H1 (cell line): ENCODE data around the gene TNF. TPM values are rescaled to one million over a fixed set of nuclear protein-coding genes. Genes with fewer than 3 reads are reported as not detected.

Experiments used
- CTCF ChIA-PET: fragments of 300-600 bp; sonication (Branson Sonifier 250); formaldehyde crosslinking; loops from one replicate; lab custom pipeline; 2021; ENCODE audit not compliant: partially characterized antibody; lab: Charles Lee
- POLR2A ChIA-PET: fragments of 300-600 bp; sonication (Branson Sonifier 250); formaldehyde crosslinking; loops from one replicate; lab custom pipeline; 2021; ENCODE audit warnings: inconsistent platforms; ENCODE audit not compliant: partially characterized antibody; lab: Charles Lee
- DNase-seq, 2 experiments: peaks; one replicate each; pipeline versions ENCODE4 v3.0.0 to v3.0.0-alpha.2; 2010 to 2022; ENCODE audit warnings: low spot score in 2 of 2, low read depth in 1 of 2, mixed read lengths in 1 of 2
- FAIRE-seq: peaks from 2 replicates; lab custom pipeline; 2011; peaks lifted over from hg19 to GRCh38; lab: Jason Lieb, UNC
- H2AFZ ChIP-seq: 2 replicates; pipeline ENCODE4 v1.8.1; 2012; ENCODE audit warnings: low read length, inconsistent platforms
- H2AK5ac ChIP-seq: 2 replicates; pipeline ENCODE4 v1.6.1; 2013; ENCODE audit warnings: low read depth, low read length
- H2BK120ac ChIP-seq: replicated peaks from 2 replicates; pipeline ENCODE3; 2013; ENCODE audit warnings: low read depth, low read length, inconsistent platforms
- H2BK12ac ChIP-seq: 2 replicates; pipeline ENCODE4 v1.6.1; 2013; ENCODE audit warnings: low read depth, low read length
- H2BK15ac ChIP-seq: 2 replicates; pipeline ENCODE4 v1.6.1; 2013; ENCODE audit warnings: low read length
- H2BK20ac ChIP-seq: 2 replicates; pipeline ENCODE4 v1.6.1; 2013; ENCODE audit warnings: low read length
- H2BK5ac ChIP-seq: 2 replicates; pipeline ENCODE4 v1.6.1; 2013; ENCODE audit warnings: low read depth, low read length
- H3K14ac ChIP-seq: 2 replicates; pipeline ENCODE4 v1.6.1; 2013; ENCODE audit warnings: inconsistent platforms; ENCODE audit not compliant: insufficient read length
- H3K18ac ChIP-seq: 2 replicates; pipeline ENCODE4 v1.6.1; 2013; ENCODE audit warnings: low read length; ENCODE audit errors: extremely low read depth
- H3K23ac ChIP-seq: 2 replicates; pipeline ENCODE4 v1.6.1; 2013; ENCODE audit warnings: inconsistent platforms; ENCODE audit not compliant: insufficient read length
- H3K23me2 ChIP-seq: 2 replicates; pipeline ENCODE4 v1.6.1; 2013; ENCODE audit warnings: low read depth, low read length
- H3K27ac ChIP-seq: 2 replicates; pipeline ENCODE4 v1.6.1; 2011; ENCODE audit warnings: low read depth, low read length, inconsistent platforms
- H3K27me3 ChIP-seq, 4 experiments: replicated peaks in 1 of 4; 1 replicate in 1 of 4; 2 replicates in 3 of 4; pipeline versions ENCODE4 v1.6.1 to v1.8.1; 2011 to 2013; ENCODE audit warnings: low read length in 3 of 4, mild to moderate bottlenecking in 3 of 4, inconsistent platforms in 2 of 4, mixed read lengths in 2 of 4, moderate library complexity in 1 of 4; ENCODE audit not compliant: control insufficient read depth in 3 of 4, insufficient read depth in 3 of 4; ENCODE audit errors: extremely low read depth in 1 of 4
- H3K36me3 ChIP-seq, 4 experiments: 2 replicates each; pipeline versions ENCODE4 v1.6.1 to v1.8.1; 2011 to 2013; ENCODE audit warnings: mild to moderate bottlenecking in 4 of 4, low read length in 3 of 4, moderate library complexity in 2 of 4, control low read depth in 1 of 4, inconsistent platforms in 1 of 4; ENCODE audit not compliant: insufficient read depth in 4 of 4, control insufficient read depth in 2 of 4
- H3K4ac ChIP-seq: replicated peaks from 2 replicates; pipeline ENCODE3; 2013; ENCODE audit warnings: low read length, low read depth, mixed read lengths, inconsistent platforms; ENCODE audit not compliant: insufficient read length
- H3K4me1 ChIP-seq, 4 experiments: replicated peaks in 1 of 4; 1 replicate in 1 of 4; 2 replicates in 3 of 4; pipeline versions ENCODE4 v1.6.1 to v1.8.1; 2011 to 2013; ENCODE audit warnings: low read length in 3 of 4, inconsistent platforms in 2 of 4, mixed read lengths in 1 of 4; ENCODE audit not compliant: insufficient read depth in 4 of 4, control insufficient read depth in 3 of 4
- H3K4me2 ChIP-seq, 2 experiments: 2 replicates each; pipeline versions ENCODE4 v1.6.1 to v1.8.1; 2011 to 2013; ENCODE audit warnings: low read depth in 2 of 2, low read length in 2 of 2, control low read depth in 1 of 2, inconsistent platforms in 1 of 2, mild to moderate bottlenecking in 1 of 2; ENCODE audit not compliant: insufficient read depth in 1 of 2
- H3K4me3 ChIP-seq, 4 experiments: fragments of 200-600, 300-600 bp in 1 of 4; sonication (generic), shearing (Covaris generic), sonication (Bioruptor Twin) in 1 of 4; 2 replicates each; pipeline versions ENCODE4 v1.5.1 to v1.8.1; 2011 to 2016; ENCODE audit warnings: low read length in 4 of 4, low read depth in 3 of 4, control low read depth in 2 of 4, inconsistent platforms in 2 of 4, mild to moderate bottlenecking in 2 of 4, mixed read lengths in 1 of 4, moderate library complexity in 1 of 4; ENCODE audit not compliant: insufficient read depth in 2 of 4; ENCODE audit errors: extremely low read depth in 1 of 4
- H3K56ac ChIP-seq: replicated peaks from 2 replicates; pipeline ENCODE3; 2013; ENCODE audit warnings: low read depth, mild to moderate bottlenecking, mixed read lengths, low read length, inconsistent platforms; ENCODE audit not compliant: insufficient read length
- H3K79me1 ChIP-seq: 2 replicates; pipeline ENCODE4 v1.6.1; 2013; ENCODE audit warnings: low read depth, low read length, control low read depth
- H3K79me2 ChIP-seq, 2 experiments: 2 replicates each; pipeline versions ENCODE4 v1.6.1 to v1.8.1; 2012 to 2013; ENCODE audit warnings: low read length in 2 of 2, mild to moderate bottlenecking in 2 of 2, inconsistent platforms in 1 of 2; ENCODE audit not compliant: insufficient read depth in 2 of 2, control insufficient read depth in 1 of 2
- H3K9ac ChIP-seq, 4 experiments: replicated peaks in 1 of 4; 1 replicate in 1 of 4; 2 replicates in 3 of 4; pipeline versions ENCODE4 v1.6.1 to v1.8.1; 2011 to 2013; ENCODE audit warnings: low read depth in 3 of 4, low read length in 3 of 4, control low read depth in 2 of 4, mild to moderate bottlenecking in 2 of 4, moderate library complexity in 2 of 4, inconsistent platforms in 1 of 4; ENCODE audit errors: extremely low read depth in 1 of 4
- H3K9me3 ChIP-seq, 2 experiments: 2 replicates each; pipeline versions ENCODE4 v1.6.1 to v1.8.1; 2012 to 2013; ENCODE audit warnings: mild to moderate bottlenecking in 2 of 2, moderate library complexity in 2 of 2, control low read depth in 1 of 2, inconsistent platforms in 1 of 2, low read depth in 1 of 2, low read length in 1 of 2, mixed read lengths in 1 of 2; ENCODE audit not compliant: insufficient read depth in 2 of 2
- H4K20me1 ChIP-seq, 2 experiments: replicated peaks in 1 of 2; 2 replicates each; pipeline versions ENCODE3 to v1.8.1; 2011 to 2013; ENCODE audit warnings: inconsistent platforms in 2 of 2, low read length in 2 of 2, mild to moderate bottlenecking in 1 of 2; ENCODE audit not compliant: insufficient read depth in 2 of 2, control insufficient read depth in 1 of 2
- H4K5ac ChIP-seq: 2 replicates; pipeline ENCODE4 v1.6.1; 2013; ENCODE audit warnings: low read length, low read depth, mixed read lengths, inconsistent platforms; ENCODE audit not compliant: insufficient read length
- H4K8ac ChIP-seq: 2 replicates; pipeline ENCODE4 v1.8.0; 2013; ENCODE audit warnings: mild to moderate bottlenecking, moderate library complexity, low read length, inconsistent platforms; ENCODE audit not compliant: insufficient read depth; ENCODE audit errors: extremely low read depth
- H4K91ac ChIP-seq: replicated peaks from 2 replicates; pipeline ENCODE3; 2013; ENCODE audit warnings: low read length, mixed read lengths, inconsistent platforms; ENCODE audit not compliant: insufficient read length
- HDAC6 ChIP-seq: IDR thresholded peaks from one replicate; pipeline ENCODE4 v1.7.1; 2012; ENCODE audit warnings: low read depth, mild to moderate bottlenecking, inconsistent platforms, low read length, moderate library complexity
- JUND ChIP-seq: IDR thresholded peaks from 2 replicates; pipeline ENCODE4 v1.6.1; 2011; ENCODE audit warnings: mild to moderate bottlenecking, improper control_type of control experiment, low read length
- KDM1A ChIP-seq: fragments of 200-600, 300-600 bp; sonication (generic); IDR thresholded peaks from 2 replicates; pipeline ENCODE4 v1.7.1; 2016; ENCODE audit warnings: mild to moderate bottlenecking, low read length, borderline replicate concordance
- KDM5A ChIP-seq: fragments of 200-600 bp; IDR thresholded peaks from 2 replicates; pipeline ENCODE4 v1.7.1; 2012; ENCODE audit warnings: mild to moderate bottlenecking, low read length, inconsistent platforms, mixed read lengths
- NRF1 ChIP-seq: IDR thresholded peaks from 2 replicates; pipeline ENCODE4 v1.6.1; 2011; ENCODE audit warnings: mild to moderate bottlenecking, low read depth, low read length, improper control_type of control experiment
- RAD21 ChIP-seq, 2 experiments: IDR thresholded peaks in 1 of 2; conservative IDR thresholded peaks in 1 of 2; 2 replicates each; pipeline ENCODE4 v1.6.1; 2011; ENCODE audit warnings: low read depth in 2 of 2, low read length in 2 of 2, improper control_type of control experiment in 1 of 2, inconsistent platforms in 1 of 2, mild to moderate bottlenecking in 1 of 2, moderate library complexity in 1 of 2
- SAP30 ChIP-seq: fragments of 300-600 bp; sonication (generic); IDR thresholded peaks from 2 replicates; pipeline ENCODE4 v1.7.1; 2012; ENCODE audit warnings: low read length, moderate library complexity, mild to moderate bottlenecking, inconsistent platforms; ENCODE audit not compliant: insufficient read depth, insufficient replicate concordance
- YY1 ChIP-seq: IDR thresholded peaks from 2 replicates; pipeline ENCODE4 v1.6.1; 2011; ENCODE audit warnings: low read depth, mild to moderate bottlenecking, low read length
- WGBS, 2 experiments: shearing (Covaris generic) in 1 of 2; methylation state at CpG; one replicate each; pipeline versions ENCODE4 v1.1.6 to v1.1.7; 2013 to 2015; ENCODE audit warnings: low lambda C conversion rate in 2 of 2, mixed read lengths in 2 of 2, inconsistent platforms in 1 of 2, low coverage in 1 of 2, missing lambda C conversion rate in 1 of 2; ENCODE audit not compliant: insufficient replicate concordance in 2 of 2, insufficient coverage in 1 of 2, insufficient read length in 1 of 2; ENCODE audit errors: extremely low coverage in 1 of 2, missing lambda C conversion rate in 1 of 2; 5-methylcytosine and 5-hydroxymethylcytosine counted together
- polyA plus RNA-seq, 7 experiments: library from polyadenylated mRNA; depleted of rRNA in 3 of 7; stranded (reverse) in 5 of 7; unstranded in 2 of 7; fragments of >200 nt in 5 of 7; fragments of 200-250 nt in 2 of 7; gene quantifications; 1 replicate in 5 of 7; 2 replicates in 1 of 7; 4 replicates in 1 of 7; pipeline versions ENCODE4 v1.2.1 to v1.2.3, GENCODE V29; 2011 to 2013; ENCODE audit warnings: missing spikeins in 2 of 7, mixed read lengths in 2 of 7
- total RNA-seq: library from RNA; stranded (reverse); fragmentation: NEBNext Ultra II Directional; extraction: Animal tissue kit (Norgen Biotek cat#: 25700); gene quantifications from 2 replicates; pipeline ENCODE4 v1.2.1, GENCODE V29; 2021
- TF ChIP-seq, protein P1 (sequence below), 3 experiments: IDR thresholded peaks; 1 replicate in 2 of 3; 2 replicates in 1 of 3; pipeline versions ENCODE4 v1.5.1 to v1.6.1; 2011; ENCODE audit warnings: low read length in 3 of 3, mild to moderate bottlenecking in 3 of 3, inconsistent platforms in 2 of 3, low read depth in 1 of 3, moderate library complexity in 1 of 3; ENCODE audit not compliant: insufficient read depth in 1 of 3; ENCODE audit errors: control extremely low read depth in 1 of 3

Gene TNF
- total and polyA plus RNA-seq, 2 of the 8 experiments (the other 6 are each of a cell fraction or from before 2014, with no cell fraction given) = not detected

DNA sequence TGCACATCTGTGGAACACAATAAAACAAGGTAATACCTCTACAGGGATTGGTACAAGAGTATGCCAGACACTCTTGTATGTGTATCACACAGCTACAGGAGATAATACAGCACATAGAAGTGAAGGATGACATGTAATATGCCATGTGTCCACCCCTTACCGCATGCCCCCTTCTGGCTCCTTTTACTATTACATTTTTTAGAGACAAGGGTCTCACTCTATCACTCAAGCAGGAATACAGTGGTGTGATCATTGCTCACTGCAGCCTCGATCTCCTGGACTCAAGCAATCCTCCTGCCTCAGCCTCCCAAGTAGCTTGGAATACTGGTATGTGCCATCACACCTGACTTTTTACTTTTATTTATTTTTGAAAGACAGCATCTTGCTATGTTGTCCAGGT, 21.6 kb downstream of the TNF start:
- no peaks in the 10 kb centered on the region for H3K4me1 ChIP-seq
- TF ChIP-seq NRF1 = no peak
- no peak for TF ChIP-seq HDAC6
- 0 out of 2 replicates have a peak, but pooled peaks have one; percentile 31 for TF ChIP-seq KDM1A
- TF ChIP-seq SAP30 = no peak
- TF ChIP-seq YY1 = no peak
- peak; percentile 26 to 40; a peak in 3 of 4 replicates for TF ChIP-seq RAD21 (IDR thresholded peaks at IDR 0.05 in 1 of 2, conservative IDR thresholded peaks at IDR 0.05 in 1 of 2; ENCODE audit: low read depth in 2 of 2, low read length in 2 of 2)
- TF ChIP-seq KDM5A = no peak
- TF ChIP-seq JUND = no peak
- TF ChIP-seq, protein P1, sequence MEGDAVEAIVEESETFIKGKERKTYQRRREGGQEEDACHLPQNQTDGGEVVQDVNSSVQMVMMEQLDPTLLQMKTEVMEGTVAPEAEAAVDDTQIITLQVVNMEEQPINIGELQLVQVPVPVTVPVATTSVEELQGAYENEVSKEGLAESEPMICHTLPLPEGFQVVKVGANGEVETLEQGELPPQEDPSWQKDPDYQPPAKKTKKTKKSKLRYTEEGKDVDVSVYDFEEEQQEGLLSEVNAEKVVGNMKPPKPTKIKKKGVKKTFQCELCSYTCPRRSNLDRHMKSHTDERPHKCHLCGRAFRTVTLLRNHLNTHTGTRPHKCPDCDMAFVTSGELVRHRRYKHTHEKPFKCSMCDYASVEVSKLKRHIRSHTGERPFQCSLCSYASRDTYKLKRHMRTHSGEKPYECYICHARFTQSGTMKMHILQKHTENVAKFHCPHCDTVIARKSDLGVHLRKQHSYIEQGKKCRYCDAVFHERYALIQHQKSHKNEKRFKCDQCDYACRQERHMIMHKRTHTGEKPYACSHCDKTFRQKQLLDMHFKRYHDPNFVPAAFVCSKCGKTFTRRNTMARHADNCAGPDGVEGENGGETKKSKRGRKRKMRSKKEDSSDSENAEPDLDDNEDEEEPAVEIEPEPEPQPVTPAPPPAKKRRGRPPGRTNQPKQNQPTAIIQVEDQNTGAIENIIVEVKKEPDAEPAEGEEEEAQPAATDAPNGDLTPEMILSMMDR (IDR thresholded peaks at IDR 0.05; ENCODE audit: control extremely low read depth in 1 of 3, insufficient read depth in 1 of 3, low read depth in 1 of 3, low read length in 3 of 3) = peak in 2 of 3 experiments; percentile 48 to 52; a peak in 2 of 4 replicates

More for the DNA sequence above, 21.6 kb downstream of the TNF start:
- Histone ChIP-seq H3K79me1 (no peaks in the 10 kb centered on the region), H2BK120ac (no peak overlapping the region), H4K91ac (no peak overlapping the region), H2BK12ac (no peak overlapping the region), H2AFZ (no peak overlapping the region), H3K4ac (no peak overlapping the region), H4K20me1 (no peaks in the 10 kb centered on the region), H3K4me2 (no peak overlapping the region), H2BK5ac (no peak overlapping the region), H2AK5ac (no peak overlapping the region), H2BK20ac (no peak overlapping the region), H2BK15ac (no peak overlapping the region), H3K23me2 (no peaks in the 10 kb centered on the region), H3K27ac (no peak overlapping the region), H3K56ac (no peak overlapping the region), H4K8ac (no peak overlapping the region), H3K36me3 (no peaks in the 10 kb centered on the region), H3K9ac (no peak overlapping the region), H3K4me3 (no peak overlapping the region), H4K5ac (no peak overlapping the region), H3K9me3 (no peaks in the 10 kb centered on the region), H3K18ac (no peak overlapping the region), H3K14ac (no peak overlapping the region), H3K79me2 (no peaks in the 10 kb centered on the region), H3K23ac (no peak overlapping the region), H3K27me3 (no peaks in the 10 kb centered on the region)
- ChIA-PET POLR2A (interaction anchor here (0.9 to 7.3 kb wide), 7 partner anchors 10 to 240 kb away, joined by 3 to 99 read pairs (median 3); partner anchors contain the start of genes ATP6V1G2, DDX39B and NFKBIL1), CTCF (interaction anchor here (0.6 to 22.0 kb wide), 23 partner anchors 12 to 1047 kb away, joined by 3 to 640 read pairs (median 4); partner anchors contain the start of genes AIF1, ATP6V1G2, DDX39B and LST1)
- no peak for DNase-seq
- FAIRE-seq = no peak
- WGBS, 2 experiments = 64% methylated on average over 2 of the region's 2 CpGs; no CpG with 5 or more reads in 1 of the 2 experiments
